ENCODE data around the gene ANKRD37. TPM values are rescaled to one million over a fixed set of nuclear protein-coding genes. Genes with fewer than 3 reads are reported as not detected.

The ANKRD37 gene
- total and polyA plus RNA-seq, 4 donors: 1.2 to 7.9 (median 3.4) TPM

DNA sequence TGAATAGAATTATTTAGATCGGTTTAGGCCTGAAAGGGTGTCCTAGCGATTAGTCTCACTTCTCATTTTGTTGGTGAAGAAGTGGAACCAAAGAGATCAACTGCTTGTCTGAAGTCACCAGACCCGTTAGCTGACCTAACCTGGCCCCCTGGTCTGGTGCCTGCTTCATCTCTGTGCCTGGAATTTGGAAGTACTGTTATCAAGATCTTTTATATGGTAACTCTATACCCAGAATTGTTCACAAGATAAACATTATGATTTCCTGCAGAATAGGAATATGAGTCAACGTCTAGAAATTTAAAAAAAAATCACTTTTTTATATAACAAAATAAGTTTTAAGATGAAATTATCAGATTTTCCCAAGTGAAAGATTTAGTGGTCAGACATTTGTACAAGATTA is 38.1 kb upstream of the ANKRD37 start:
- Histone ChIP-seq H3K36me3 (ENCODE audit: control insufficient read depth in 4 of 4, insufficient read depth in 3 of 4, low read depth in 1 of 4, low read length in 3 of 4) (peaks cover 0 to 8% (median 2%) of the 10 kb centered on the region in 4 donors), H3K9me3 (ENCODE audit: control insufficient read depth in 4 of 4, low read length in 3 of 4) (no peaks in the 10 kb centered on the region), H3K27ac (ENCODE audit: low read depth in 1 of 2, low read length in 2 of 2) (no peak overlapping the region), H3K4me1 (ENCODE audit: control insufficient read depth in 4 of 4, insufficient read depth in 4 of 4, low read length in 3 of 4) (peaks cover 4 to 14% (median 10%) of the 10 kb centered on the region in 4 donors), H3K4me3 (ENCODE audit: low read depth in 1 of 3, low read length in 3 of 3) (no peak overlapping the region), H3K9ac (ENCODE audit: low read depth in 1 of 2, low read length in 2 of 2) (no peak overlapping the region), H3K27me3 (ENCODE audit: control insufficient read depth in 4 of 4, insufficient read depth in 4 of 4, low read length in 3 of 4) (no peaks in the 10 kb centered on the region)
- 87% methylated on average over 4 of the region's 4 CpGs for WGBS
- TF ChIP-seq, protein P1, sequence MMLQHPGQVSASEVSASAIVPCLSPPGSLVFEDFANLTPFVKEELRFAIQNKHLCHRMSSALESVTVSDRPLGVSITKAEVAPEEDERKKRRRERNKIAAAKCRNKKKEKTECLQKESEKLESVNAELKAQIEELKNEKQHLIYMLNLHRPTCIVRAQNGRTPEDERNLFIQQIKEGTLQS (IDR thresholded peaks at IDR 0.05): no peak
- TF ChIP-seq SP1 (IDR thresholded peaks at IDR 0.05) (no peak), HNF4A (conservative IDR thresholded peaks at IDR 0.05) (no peak), GABPA (IDR thresholded peaks at IDR 0.05 in 1 of 2, conservative IDR thresholded peaks at IDR 0.05 in 1 of 2) (no peak), RAD21 (IDR thresholded peaks at IDR 0.05) (no peak), RXRA (IDR thresholded peaks at IDR 0.05) (no peak), FOXA2 (IDR thresholded peaks at IDR 0.05) (no peak), JUND (IDR thresholded peaks at IDR 0.05) (no peak)
- TF ChIP-seq, protein P2, sequence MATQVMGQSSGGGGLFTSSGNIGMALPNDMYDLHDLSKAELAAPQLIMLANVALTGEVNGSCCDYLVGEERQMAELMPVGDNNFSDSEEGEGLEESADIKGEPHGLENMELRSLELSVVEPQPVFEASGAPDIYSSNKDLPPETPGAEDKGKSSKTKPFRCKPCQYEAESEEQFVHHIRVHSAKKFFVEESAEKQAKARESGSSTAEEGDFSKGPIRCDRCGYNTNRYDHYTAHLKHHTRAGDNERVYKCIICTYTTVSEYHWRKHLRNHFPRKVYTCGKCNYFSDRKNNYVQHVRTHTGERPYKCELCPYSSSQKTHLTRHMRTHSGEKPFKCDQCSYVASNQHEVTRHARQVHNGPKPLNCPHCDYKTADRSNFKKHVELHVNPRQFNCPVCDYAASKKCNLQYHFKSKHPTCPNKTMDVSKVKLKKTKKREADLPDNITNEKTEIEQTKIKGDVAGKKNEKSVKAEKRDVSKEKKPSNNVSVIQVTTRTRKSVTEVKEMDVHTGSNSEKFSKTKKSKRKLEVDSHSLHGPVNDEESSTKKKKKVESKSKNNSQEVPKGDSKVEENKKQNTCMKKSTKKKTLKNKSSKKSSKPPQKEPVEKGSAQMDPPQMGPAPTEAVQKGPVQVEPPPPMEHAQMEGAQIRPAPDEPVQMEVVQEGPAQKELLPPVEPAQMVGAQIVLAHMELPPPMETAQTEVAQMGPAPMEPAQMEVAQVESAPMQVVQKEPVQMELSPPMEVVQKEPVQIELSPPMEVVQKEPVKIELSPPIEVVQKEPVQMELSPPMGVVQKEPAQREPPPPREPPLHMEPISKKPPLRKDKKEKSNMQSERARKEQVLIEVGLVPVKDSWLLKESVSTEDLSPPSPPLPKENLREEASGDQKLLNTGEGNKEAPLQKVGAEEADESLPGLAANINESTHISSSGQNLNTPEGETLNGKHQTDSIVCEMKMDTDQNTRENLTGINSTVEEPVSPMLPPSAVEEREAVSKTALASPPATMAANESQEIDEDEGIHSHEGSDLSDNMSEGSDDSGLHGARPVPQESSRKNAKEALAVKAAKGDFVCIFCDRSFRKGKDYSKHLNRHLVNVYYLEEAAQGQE (IDR thresholded peaks at IDR 0.05): no peak
- TF ChIP-seq, protein P3, sequence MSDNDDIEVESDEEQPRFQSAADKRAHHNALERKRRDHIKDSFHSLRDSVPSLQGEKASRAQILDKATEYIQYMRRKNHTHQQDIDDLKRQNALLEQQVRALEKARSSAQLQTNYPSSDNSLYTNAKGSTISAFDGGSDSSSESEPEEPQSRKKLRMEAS (IDR thresholded peaks at IDR 0.05): no peak
- no peak for DNase-seq (ENCODE audit: low spot score)

DNA sequence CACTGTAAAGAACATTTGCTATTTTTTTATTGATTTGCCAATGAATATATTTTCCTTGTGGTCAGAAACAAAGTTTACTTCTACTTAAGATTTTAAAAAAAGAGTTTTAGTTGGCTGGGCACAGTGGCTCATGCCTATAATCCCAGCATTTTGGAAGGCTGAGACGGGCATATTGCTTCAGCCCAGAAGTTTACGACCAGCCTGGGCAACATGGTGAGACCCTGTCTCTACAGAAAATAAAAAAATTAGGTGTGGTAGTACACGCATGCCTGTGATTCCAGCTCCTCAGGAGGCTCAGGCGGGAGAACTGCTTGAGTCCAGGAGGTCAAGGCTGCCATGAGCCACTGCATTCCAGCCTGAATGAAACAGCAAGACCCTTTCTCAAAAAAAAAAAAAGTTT is 37.7 kb upstream of the ANKRD37 start:
- TF ChIP-seq HNF4A (conservative IDR thresholded peaks at IDR 0.05) (no peak), NR2F2 (IDR thresholded peaks at IDR 0.05) (no peak), FOXA1 (IDR thresholded peaks at IDR 0.05) (no peak), EGR1 (IDR thresholded peaks at IDR 0.05; ENCODE audit: low read depth in 2 of 2) (no peak)
- TF ChIP-seq, protein P2 (IDR thresholded peaks at IDR 0.05): no peak

More for the DNA sequence above, 37.7 kb upstream of the ANKRD37 start:
- WGBS: 95% methylated on average over 4 of the region's 4 CpGs
- Histone ChIP-seq H3K4me1 (ENCODE audit: control insufficient read depth in 4 of 4, insufficient read depth in 4 of 4, low read length in 3 of 4) (peaks cover 4 to 17% (median 10%) of the 10 kb centered on the region in 4 donors), H3K4me3 (ENCODE audit: low read depth in 1 of 3, low read length in 3 of 3) (no peak overlapping the region), H3K9me3 (ENCODE audit: control insufficient read depth in 4 of 4, low read length in 3 of 4) (no peaks in the 10 kb centered on the region), H3K36me3 (ENCODE audit: control insufficient read depth in 4 of 4, insufficient read depth in 3 of 4, low read depth in 1 of 4, low read length in 3 of 4) (peaks cover 0 to 8% (median 2%) of the 10 kb centered on the region in 4 donors), H3K9ac (ENCODE audit: low read depth in 1 of 2, low read length in 2 of 2) (no peak overlapping the region), H3K27ac (ENCODE audit: low read depth in 1 of 2, low read length in 2 of 2) (no peak overlapping the region), H3K27me3 (ENCODE audit: control insufficient read depth in 4 of 4, insufficient read depth in 4 of 4, low read length in 3 of 4) (no peaks in the 10 kb centered on the region)
- no peak for DNase-seq (ENCODE audit: low spot score)
